Activated naive CD8-positive, alpha-beta T cell treated with anti-CD3 and anti-CD28 coated beads, Interleukin-2, amount 50 U/mL, for 16 hours (primary cell): ENCODE data around the gene TENT5A.
"Not testable (repeated sequence)": the region's sequence is repeated elsewhere in the genome, so short reads cannot be mapped to it uniquely, and the experiment has no call there.

Experiments used
- DNase-seq: peaks from one replicate; pipeline ENCODE4 v3.0.0-alpha.2; 2020; ENCODE audit warnings: low read depth, low spot score

The TENT5A gene

GRCh38 chr6:81750681-81751387, 1.6 kb downstream of the TENT5A start:
- DNase-seq = no peak

- DNase-seq = no peak
Measured at GRCh38 chr6:81750200-81750599, 2.3 kb downstream of the TENT5A start.

DNA sequence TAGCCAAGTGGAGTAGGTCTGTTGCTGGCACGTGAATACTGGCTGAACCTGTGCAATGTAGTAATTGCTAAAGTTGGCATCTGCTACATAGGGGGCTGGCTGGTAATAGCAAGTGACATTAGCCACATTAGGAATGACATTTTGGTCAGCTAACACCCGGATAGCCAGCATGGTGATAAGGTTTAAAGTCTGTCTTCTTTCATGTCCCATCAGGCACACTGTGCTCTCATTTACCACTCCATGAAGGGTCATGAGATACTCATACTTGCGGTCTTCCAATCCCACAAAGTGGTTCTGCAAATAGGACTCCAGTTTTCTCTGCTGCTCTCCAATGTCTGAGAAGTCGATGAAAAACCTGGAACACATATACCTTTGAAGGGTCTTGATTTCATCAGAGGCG, 2.8 kb downstream of the TENT5A start:
- no peak for DNase-seq

DNA sequence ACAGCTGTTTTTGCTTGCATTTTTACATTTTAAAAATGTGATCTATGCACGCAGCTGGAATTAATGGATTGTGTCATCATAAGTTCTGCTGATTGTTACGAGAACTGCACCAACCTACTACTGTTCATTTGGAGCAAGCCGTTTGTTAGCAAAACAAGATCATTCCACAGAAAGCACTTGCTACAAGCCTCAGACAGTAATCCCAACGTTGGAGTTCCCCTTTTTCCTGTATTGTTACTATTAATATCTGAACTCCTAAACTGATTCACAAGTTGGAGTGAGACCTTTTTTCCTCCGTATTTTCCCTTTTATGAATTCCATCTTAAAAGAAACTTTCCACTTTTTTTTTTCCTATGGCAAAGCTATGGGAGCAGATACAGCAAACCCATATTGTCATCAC, 3.5 kb downstream of the TENT5A start:
- DNase-seq = no peak

- DNase-seq = no peak
Measured at GRCh38 chr6:81747327-81747726, 5.2 kb downstream of the TENT5A start.

GRCh38 chr6:81744131-81744530, 8.3 kb downstream of the TENT5A start:
- DNase-seq = no peak

GRCh38 chr6:81743649-81744048, 8.8 kb downstream of the TENT5A start:
- DNase-seq = no peak

DNA sequence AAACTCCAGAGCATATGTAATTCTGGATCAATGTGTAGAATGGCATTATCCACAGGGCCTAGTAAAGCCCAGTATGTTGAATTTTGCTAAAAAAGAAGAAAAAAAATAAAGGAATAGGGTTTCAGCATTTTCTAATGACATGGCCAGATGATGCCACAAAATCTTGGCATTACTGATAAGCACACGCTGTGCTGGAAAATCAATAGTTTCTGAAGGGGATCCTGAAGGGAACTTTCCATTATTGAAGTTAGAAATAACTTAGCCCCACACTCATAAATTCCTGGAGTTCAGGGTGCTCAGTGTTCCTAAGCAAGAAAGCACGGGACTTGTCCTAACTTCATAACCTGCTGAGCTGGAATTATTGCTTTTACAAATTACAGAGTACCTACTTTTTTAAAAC, 10.8 kb downstream of the TENT5A start:
- no peak for DNase-seq

DNA sequence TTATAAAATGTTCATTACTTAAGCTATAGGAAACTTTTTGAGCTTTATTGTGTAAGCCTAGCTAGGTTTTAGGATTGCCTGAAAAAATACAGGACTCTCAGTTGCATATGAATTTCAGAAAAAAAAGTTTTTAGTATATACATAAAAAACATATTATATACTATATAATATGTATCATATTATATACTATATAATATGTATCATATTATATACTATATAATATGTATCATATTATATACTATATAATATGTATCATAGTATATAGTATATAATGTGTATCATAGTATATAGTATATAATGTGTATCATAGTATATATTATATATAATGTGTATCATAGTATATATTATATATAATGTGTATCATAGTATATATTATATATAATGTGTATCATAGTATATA, 11.9 kb downstream of the TENT5A start:
- not testable (repeated sequence) for DNase-seq

DNA sequence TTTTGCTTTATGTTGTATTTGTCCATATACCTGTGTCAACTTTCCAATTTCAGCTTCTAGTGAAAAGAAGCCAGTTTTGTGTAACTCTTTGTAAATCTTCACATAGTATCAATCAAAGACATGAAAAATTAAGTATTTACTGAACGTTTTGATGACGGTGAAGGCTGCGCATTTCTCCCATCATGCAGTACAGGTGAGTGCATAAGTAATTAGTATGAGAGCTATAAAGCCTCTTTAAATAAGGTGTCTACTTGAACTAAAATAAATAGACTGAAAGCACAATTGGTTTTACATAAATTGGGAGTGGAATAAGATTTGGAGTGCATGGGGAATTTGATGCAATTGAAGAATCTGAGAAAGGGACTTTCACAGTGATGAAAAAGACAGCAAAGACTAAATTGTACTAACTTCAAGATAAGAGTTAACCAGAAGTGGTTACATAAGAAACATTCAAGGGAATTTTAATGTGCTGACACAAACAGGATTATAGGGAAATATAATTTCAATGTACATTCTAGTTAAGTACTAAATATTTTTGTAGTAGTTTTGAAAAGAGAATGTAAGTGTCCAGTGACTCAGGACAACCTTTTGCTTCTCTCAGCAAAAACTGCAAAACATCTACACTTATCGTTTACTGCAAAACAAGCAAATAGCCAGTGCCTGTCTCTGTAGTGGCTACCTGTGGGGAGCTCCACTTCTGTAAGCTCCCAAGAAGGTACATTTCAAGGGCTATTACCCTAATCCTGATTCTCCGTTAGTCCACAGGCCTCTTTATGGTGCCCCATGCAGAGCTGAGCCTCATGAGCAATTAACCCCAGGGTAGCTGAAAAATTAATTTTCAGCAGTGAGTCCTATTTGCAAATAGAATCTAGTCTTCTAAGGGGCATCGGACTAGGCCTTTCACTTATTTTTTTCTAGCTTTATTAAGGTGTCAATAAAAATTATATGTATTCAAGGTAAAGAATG, 13.0 kb downstream of the TENT5A start:
- DNase-seq = no peak

GRCh38 chr6:81736428-81736827, 16.1 kb downstream of the TENT5A start:
- no peak for DNase-seq

DNA sequence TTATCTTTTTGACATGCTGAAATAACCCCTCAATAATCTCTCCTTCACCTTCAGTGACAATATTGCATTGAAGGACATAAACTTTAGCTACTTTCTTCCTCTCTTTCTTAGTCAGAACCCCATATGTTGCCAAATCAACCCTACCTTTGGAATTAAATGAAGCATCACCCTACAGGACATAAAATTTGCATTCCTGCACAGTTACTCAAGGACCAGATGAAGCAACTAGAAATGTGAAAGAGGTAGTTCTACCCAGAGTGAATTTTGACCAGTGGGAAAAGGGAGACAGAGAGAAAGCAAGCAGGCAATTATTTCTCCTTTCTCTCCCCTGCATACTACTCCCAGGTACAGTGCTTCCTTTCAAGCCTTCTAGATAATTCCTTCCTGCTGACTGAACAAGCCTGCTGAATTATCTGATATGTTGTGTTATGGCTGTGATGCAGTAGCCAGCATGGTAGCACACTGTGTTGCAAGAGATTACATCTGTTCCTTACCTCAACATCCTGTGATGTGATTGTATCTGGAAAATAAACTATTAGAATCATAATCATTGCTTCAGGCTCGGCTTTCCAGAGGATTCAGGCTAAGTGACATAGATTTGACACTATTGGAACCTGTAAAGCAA, 16.6 kb downstream of the TENT5A start:
- no peak for DNase-seq

DNA sequence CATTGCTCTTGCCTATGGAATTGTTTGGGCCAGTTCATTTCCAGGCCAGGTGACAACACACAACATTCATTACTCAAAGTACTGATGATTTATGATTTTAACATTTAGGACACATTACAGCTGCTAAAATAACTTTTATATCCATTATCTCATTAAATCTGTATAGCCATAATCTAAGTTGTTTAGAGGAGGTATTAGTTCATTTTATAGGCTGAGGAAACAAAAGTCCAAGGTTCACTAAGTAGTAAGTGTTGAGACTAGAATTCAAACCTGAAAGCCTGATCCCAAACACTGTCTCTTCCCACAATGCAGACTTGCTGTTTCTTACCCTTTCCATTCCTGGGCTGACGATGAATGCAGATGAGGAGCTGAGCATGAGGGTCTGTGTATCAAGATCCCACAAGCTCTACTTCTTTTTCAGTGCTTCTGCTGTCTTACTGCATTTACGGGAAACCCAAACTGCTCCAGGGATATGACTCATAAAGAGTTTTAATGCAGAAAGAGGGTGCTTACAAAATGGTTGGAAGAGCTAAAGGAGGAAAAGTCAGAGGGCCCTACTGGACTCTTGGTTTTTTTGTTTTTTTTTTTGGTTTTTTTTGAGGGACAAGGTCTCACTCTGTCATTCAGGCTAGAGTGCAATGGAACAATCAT, 17.9 kb downstream of the TENT5A start:
- DNase-seq = no peak

GRCh38 chr6:81734081-81734480, 18.4 kb downstream of the TENT5A start:
- no peak for DNase-seq

GRCh38 chr6:81731814-81732213, 20.7 kb downstream of the TENT5A start:
- DNase-seq = no peak

DNA sequence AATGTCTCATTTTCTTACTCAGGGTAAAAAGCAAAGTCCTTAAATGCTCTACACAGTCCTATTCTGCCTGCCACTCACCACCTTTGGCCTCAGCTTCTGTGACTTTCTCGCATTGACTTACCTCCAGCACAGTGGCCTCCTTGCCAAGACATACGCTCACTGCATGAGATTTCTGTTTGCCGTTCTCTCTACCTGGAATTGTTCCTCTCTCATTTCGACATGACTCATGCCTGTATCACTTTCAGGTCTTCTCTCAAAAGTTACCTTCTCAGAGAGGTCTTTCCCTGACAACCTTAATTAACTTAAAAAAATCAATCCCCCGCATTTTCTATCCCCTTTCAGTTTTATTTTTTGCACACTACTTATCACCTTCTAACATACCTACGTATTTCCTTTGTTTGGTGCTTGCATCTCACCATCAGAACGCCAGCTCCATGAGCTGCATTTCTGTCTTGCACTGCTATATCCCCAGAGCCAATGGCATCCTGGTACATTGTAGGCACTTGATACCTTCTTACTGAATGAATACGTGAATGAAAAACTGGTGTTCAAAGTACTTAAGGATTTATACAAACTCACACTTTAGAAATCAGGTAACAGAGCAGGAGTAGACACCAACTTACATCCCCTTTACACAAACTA, 24.5 kb downstream of the TENT5A start:
- DNase-seq = no peak

GRCh38 chr6:81725127-81725526, 27.4 kb downstream of the TENT5A start:
- no peak for DNase-seq

GRCh38 chr6:81722506-81723223, 29.8 kb downstream of the TENT5A start:
- DNase-seq = no peak

DNA sequence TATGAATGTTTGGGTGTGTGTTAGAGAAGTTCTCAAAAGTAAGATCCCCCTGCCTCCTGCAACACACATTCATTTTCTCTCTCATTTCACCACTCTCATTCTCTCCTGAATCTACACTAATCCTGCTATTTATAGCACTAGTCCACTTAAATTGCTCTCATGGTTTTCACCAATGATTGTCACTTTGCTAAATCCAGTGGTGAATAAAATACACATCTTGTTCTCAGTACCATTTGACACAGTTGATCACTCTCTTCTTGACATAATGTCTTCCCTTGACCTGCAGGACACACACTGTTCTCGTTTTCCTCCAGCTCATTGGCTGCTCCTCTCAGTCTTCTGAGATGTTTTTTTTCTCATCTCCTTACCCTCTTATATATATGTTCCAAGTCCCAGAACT, 32.1 kb downstream of the TENT5A start:
- no peak for DNase-seq

DNA sequence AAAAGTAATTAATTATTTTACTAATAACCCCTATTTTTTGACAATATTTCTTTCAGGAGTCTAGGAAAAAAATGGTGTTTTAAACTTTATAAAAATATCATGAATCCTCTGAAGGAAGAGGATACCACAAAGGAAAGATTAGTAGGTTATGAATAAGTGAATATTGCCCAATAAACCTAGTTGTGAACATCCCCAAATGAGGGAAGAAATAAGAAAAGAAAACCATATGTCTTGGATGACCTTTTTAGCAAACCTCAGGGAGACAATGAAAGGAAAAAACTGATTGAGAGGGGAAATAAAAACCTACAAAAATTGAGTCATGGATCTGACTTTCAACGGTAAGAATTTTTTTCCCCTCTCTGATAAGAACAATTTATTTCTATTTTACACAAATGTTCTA, 34.4 kb downstream of the TENT5A start:
- no peak for DNase-seq

DNA sequence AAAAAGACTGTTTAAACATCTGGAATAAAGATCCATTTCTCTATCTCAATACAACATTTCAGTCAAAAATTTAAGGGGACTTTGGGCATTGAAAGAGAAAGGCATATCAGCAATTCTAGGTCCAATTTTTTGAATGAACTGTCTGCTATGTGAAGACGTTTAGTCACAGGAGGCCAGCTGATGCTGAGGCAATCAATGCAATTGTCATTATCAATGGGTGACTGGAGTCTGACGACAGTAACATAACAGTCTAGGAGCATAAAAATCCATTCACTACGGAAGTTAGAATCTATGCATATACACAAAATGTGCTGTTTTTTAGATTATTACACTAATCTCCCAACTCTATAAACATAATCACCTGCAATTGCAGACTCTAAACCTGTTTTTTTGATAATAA, 37.8 kb downstream of the TENT5A start:
- no peak for DNase-seq
